Kidney (tissue), 14 donors: Measurements from ENCODE around the gene ACBD6. TPM values are rescaled to one million over a fixed set of nuclear protein-coding genes. Genes with fewer than 3 reads are reported as not detected.

Experiments used
- DNase-seq, 5 donors: peaks; one replicate each; pipeline ENCODE4 v3.0.0-alpha.2; 2013 to 2020
- FAIRE-seq: peaks from 2 replicates; lab custom pipeline; 2012; peaks lifted over from hg19 to GRCh38; lab: Jason Lieb, UNC
- H3K27ac ChIP-seq, 2 donors: one replicate each; pipeline ENCODE4 v1.7.0; 2013; ENCODE audit warnings: low read depth in 2 of 2, low read length in 2 of 2, inconsistent platforms in 1 of 2
- H3K27me3 ChIP-seq: one replicate; pipeline ENCODE4 v1.7.1; 2013; ENCODE audit warnings: low read length, inconsistent platforms; ENCODE audit not compliant: control insufficient read depth, insufficient read depth
- H3K36me3 ChIP-seq, 3 donors: one replicate each; pipeline versions ENCODE4 v1.7.0 to v1.7.1; 2013; ENCODE audit warnings: low read length in 3 of 3, control low read depth in 1 of 3, inconsistent platforms in 1 of 3; ENCODE audit not compliant: insufficient read depth in 3 of 3, control insufficient read depth in 2 of 3
- H3K4me1 ChIP-seq, 3 donors: one replicate each; pipeline versions ENCODE4 v1.7.0 to v1.7.1; 2013; ENCODE audit warnings: low read length in 3 of 3, inconsistent platforms in 1 of 3, low read depth in 1 of 3; ENCODE audit not compliant: control insufficient read depth in 2 of 3, insufficient read depth in 2 of 3
- H3K4me3 ChIP-seq, 3 donors: one replicate each; pipeline versions ENCODE4 v1.7.0 to v1.8.1; 2013; ENCODE audit warnings: low read length in 3 of 3, control low read depth in 1 of 3, inconsistent platforms in 1 of 3
- H3K9ac ChIP-seq, 3 donors: one replicate each; pipeline versions ENCODE4 v1.7.0 to v1.7.1; 2013; ENCODE audit warnings: low read length in 3 of 3, control low read depth in 1 of 3, inconsistent platforms in 1 of 3
- H3K9me3 ChIP-seq, 3 donors: one replicate each; pipeline versions ENCODE4 v1.7.0 to v1.7.1; 2013; ENCODE audit warnings: low read length in 3 of 3, control low read depth in 1 of 3, inconsistent platforms in 1 of 3; ENCODE audit not compliant: control insufficient read depth in 2 of 3, insufficient read depth in 1 of 3
- intact Hi-C: fragments of 100-400 bp; cut with DNase I; formaldehyde crosslinking; loops from one replicate; pipeline ENCODE4 v1.11.1; 2022
- polyA plus RNA-seq: library from polyadenylated mRNA; stranded (reverse); fragments of 350-450 nt; fragmentation: Illumina TruSeq; extraction: RNeasy Lipid Tissue Mini Kit (QIAGEN cat#74804); gene quantifications from one replicate; pipeline ENCODE4 v1.2.3, GENCODE V29; 2014; ENCODE audit warnings: low read depth, low replicate concordance; ENCODE audit not compliant: insufficient read depth
- total RNA-seq: library from RNA; stranded (reverse); fragmentation: NEBNext Ultra II Directional; extraction: Animal tissue kit (Norgen Biotek cat#: 25700); gene quantifications from one replicate; pipeline ENCODE4 v1.2.1, GENCODE V29; 2021
- TF ChIP-seq, protein P1 (sequence below): IDR thresholded peaks from 3 replicates; pipeline ENCODE4 v1.5.1; 2012; ENCODE audit warnings: mild to moderate bottlenecking, moderate library complexity, borderline replicate concordance; ENCODE audit not compliant: insufficient read depth; ENCODE audit errors: extremely low read depth
- donor health status: control.
- donor health status: control.
- donor health status: control.
- donor health status: control.
- donor health status: control.
- donor health status: DM: yes; HTN: yes; CAD: no.
- donor health status: Normal renal cell carcinoma (clear cell type).

ACBD6 gene
- total and polyA plus RNA-seq, 2 donors from 2014 or later: 30.9 to 36.4 TPM

DNA sequence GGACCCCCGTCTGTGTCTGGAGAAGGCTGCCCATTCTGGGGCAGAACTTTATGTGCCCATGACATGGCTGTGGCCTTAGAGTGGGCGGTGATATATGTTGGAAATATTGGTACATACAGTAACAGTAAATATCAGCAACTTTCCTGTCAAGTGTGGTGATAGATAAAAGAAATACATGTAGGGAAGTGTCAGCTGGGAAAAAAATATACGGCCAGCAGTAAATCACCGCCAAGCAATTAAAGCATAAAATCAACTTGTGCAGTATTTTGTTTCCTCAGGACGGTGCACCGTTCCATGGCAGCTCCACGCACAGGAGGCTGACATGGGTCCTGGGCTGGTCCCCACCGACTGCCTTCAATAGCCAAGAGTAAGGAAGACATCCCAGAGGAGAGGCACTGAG, 244.9 kb downstream of the ACBD6 start:
- Histone ChIP-seq H3K9ac (no peak overlapping the region), H3K4me3 (no peak overlapping the region), H3K4me1 (peaks cover 0 to 25% (median 10%) of the 10 kb centered on the region in 3 donors), H3K27ac (no peak overlapping the region), H3K9me3 (no peaks in the 10 kb centered on the region), H3K36me3 (no peaks in the 10 kb centered on the region), H3K27me3 (no peaks in the 10 kb centered on the region)
- DNase-seq (peak in 3 of 5 donors; percentile 31 to 52 (median 36)), FAIRE-seq (no peak)
- intact Hi-C loops: loop anchor here (10.0 kb wide), 1 partner anchor 217 kb away; no protein-coding TSS in a partner anchor
- TF ChIP-seq, protein P1, sequence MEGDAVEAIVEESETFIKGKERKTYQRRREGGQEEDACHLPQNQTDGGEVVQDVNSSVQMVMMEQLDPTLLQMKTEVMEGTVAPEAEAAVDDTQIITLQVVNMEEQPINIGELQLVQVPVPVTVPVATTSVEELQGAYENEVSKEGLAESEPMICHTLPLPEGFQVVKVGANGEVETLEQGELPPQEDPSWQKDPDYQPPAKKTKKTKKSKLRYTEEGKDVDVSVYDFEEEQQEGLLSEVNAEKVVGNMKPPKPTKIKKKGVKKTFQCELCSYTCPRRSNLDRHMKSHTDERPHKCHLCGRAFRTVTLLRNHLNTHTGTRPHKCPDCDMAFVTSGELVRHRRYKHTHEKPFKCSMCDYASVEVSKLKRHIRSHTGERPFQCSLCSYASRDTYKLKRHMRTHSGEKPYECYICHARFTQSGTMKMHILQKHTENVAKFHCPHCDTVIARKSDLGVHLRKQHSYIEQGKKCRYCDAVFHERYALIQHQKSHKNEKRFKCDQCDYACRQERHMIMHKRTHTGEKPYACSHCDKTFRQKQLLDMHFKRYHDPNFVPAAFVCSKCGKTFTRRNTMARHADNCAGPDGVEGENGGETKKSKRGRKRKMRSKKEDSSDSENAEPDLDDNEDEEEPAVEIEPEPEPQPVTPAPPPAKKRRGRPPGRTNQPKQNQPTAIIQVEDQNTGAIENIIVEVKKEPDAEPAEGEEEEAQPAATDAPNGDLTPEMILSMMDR: no peak

DNA sequence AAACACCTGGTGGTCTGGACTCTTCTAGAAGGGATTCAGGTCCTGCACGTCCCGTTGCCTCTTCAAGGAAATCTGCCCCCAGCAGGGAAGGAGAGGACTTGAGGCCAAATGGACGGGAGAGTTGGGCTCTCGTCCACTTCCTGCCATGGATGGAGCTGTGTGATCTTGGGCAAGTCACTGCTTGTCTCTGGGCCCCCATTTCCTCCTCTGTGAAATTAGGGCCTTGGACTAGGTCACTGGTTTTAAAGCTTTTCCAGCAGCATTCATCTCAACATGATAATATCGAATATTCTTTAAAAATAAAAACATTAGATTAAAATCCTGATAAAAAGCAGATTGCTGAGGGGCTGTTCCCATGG, 245.4 kb downstream of the ACBD6 start:
- no peaks in the 10 kb centered on the region for H3K27me3 ChIP-seq

DNA sequence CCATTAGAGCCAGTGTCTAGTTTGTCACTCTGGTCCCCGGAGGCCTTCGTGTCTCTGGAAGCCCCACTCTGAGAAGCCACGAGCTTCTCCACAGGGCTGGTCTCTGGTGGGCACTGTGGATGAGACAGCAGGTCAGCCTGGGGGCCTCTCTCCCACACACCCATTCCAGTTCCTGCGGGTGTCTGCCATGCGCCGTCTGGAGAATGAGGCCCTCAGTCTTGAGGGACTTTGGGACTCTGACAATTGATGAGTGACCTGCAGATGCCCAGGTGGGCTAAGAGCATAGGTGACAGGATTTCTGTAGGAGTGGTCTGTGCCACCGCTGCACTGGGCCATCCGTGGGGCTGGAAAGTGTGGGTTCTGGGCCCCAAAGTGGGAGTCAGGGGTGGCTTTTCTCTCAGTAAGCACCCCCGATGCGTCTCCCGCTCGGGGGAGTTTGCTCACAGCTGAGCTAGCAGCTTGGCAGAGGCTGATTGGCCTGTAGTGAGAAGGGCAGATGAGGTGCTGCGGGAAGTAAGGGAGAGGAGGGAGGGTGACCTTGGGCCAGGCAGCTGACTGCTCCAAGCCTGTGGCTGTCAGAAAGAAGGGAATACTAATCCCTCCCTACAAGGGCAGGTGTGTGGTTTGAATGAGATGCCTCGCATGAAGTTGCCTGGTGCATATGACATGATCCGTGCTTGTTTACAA, 245.9 kb downstream of the ACBD6 start:
- Histone ChIP-seq H3K9ac (peak overlapping the region in 1 of 3 donors; percentile 40), H3K9me3 (no peaks in the 10 kb centered on the region), H3K27me3 (no peaks in the 10 kb centered on the region), H3K4me3 (no peak overlapping the region), H3K27ac (no peak overlapping the region), H3K4me1 (peaks cover 0 to 20% (median 3%) of the 10 kb centered on the region in 3 donors), H3K36me3 (no peaks in the 10 kb centered on the region)
- peak in 3 of 5 donors; percentile 33 to 39 (median 38) for DNase-seq
- intact Hi-C loops: loop anchor here (10.0 kb wide), 1 partner anchor 218 kb away; no protein-coding TSS in a partner anchor
- TF ChIP-seq, protein P1: no peak
- no peak for FAIRE-seq

More for the DNA sequence above, 245.4 kb downstream of the ACBD6 start:
- peaks cover 0 to 22% (median 5%) of the 10 kb centered on the region in 3 donors for H3K4me1 ChIP-seq
- TF ChIP-seq, protein P1: no peak
- H3K4me3 ChIP-seq: no peak overlapping the region
- no peak overlapping the region for H3K27ac ChIP-seq
- no peaks in the 10 kb centered on the region for H3K36me3 ChIP-seq
- H3K9ac ChIP-seq: no peak overlapping the region
- H3K9me3 ChIP-seq: no peaks in the 10 kb centered on the region
- DNase-seq (no peak), FAIRE-seq (no peak)
- intact Hi-C loops: loop anchor here (10.0 kb wide), 1 partner anchor 218 kb away; no protein-coding TSS in a partner anchor
